NCI-H2227 (cell line): ENCODE measurements around the gene RFTN1.
A peak's percentile ranks its signal among the peaks of the same experiment; 100 is the strongest.

ENCODE experiments used
- DNase-seq: peaks from one replicate; lab custom pipeline; 2025; ENCODE audit not compliant: unreplicated experiment; lab: John Stamatoyannopoulos, UW

Gene RFTN1

DNA sequence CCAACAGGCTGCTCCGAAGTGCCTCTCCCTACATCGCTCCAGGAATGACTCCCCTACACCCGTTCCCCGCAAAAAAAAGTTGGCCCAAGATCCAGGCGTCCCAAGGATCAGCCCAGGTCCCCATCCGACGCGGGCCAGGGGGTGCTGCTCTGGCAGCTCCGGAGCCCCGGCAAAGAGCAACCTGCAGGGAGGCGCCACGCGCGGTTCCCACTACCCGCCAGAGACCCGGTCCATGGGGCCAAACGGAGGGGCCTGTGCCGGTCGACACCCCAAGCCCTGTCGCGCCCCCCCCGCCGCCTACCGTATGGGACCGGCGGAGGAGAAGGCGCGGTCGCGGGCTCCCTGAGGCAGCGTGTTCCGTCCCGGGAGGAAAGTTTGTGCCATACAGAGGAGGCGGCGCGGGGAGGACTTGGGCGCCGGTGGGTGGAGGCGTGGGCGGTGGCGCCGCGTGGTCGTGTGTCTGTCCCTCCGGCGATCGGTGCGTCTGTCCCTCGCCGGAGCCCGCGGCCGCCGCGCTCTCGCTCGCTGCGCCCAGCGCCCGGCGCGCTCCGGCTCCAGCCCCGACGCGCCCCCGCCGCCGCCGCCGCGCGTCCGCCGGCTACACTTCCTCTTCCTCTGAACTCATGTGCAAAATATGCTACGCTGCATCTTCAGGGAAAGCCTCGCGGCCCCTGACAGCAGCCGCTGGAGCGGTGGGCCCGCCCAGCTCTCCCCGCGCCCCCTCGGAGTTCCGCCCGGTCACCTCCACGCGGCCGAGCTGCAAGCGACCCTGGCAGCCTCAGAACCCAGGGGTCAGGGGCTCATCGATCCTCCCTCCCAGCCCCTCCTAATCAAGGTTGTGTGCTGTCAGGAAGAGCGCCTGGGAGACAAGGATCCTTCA lies at the start of gene RFTN1:
TSS of gene RFTN1 (minus strand) at position 559 of the 880 bp plus-strand sequence. CDS start 19,830 bp downstream, outside the sequence.
- peak; percentile 42 for DNase-seq

DNA sequence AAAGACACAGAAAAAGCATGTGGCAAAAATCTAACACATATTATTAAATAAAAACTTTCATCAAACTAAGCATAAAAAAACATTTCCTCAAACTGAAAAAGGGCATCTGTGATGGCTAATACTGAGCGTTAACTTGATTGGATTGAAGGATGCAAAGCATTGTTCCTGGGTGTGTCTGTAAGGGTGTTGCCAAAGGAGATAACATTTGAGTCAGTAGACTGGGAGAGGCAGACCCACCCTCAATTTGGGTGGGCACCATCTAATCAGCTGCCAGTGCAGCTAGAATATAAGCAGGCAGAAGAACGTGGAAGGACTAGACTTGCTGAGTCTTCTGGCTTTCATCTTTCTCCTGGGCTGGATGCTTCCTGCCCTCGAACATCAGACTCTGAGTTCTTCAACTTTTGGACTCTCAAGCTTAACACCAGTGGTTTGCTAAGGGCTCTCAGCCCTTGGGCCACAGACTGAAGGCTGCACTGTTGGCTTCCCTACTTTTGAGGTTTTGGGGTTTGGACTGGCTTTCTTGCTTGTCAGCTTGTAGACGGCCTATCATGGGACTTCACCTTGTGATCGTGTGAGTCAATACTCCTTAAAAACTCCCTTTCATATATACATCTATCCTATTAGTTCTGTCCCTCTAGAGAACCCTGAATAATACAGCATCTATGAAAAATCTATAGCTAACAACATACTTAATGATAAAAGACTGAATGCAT lies 46.3 kb upstream of the RFTN1 start:
- DNase-seq = no peak

- no peak for DNase-seq
These were observed 40.6 kb upstream of the RFTN1 start for GRCh38 chr3:16554126-16554525.

DNA sequence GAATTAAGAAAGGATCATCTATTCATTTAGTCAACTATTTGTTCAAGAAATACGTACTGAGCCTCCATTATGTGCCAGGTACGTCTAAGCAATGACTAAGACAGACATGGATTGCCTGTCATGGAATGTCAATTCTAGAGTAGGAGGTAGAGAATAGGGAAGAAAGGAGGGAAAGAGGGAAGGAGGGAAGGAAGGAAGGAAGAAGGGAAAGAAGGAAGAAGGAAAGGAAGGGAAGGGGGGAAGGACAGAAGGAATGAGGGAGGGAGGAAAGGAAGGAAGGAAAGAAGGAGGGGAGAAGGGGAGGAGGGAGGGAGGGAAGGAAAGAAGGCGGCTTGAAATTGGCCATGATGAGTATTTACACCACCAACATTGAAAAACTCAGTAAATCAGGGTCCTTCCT lies 39.3 kb upstream of the RFTN1 start:
- DNase-seq = no peak

DNA sequence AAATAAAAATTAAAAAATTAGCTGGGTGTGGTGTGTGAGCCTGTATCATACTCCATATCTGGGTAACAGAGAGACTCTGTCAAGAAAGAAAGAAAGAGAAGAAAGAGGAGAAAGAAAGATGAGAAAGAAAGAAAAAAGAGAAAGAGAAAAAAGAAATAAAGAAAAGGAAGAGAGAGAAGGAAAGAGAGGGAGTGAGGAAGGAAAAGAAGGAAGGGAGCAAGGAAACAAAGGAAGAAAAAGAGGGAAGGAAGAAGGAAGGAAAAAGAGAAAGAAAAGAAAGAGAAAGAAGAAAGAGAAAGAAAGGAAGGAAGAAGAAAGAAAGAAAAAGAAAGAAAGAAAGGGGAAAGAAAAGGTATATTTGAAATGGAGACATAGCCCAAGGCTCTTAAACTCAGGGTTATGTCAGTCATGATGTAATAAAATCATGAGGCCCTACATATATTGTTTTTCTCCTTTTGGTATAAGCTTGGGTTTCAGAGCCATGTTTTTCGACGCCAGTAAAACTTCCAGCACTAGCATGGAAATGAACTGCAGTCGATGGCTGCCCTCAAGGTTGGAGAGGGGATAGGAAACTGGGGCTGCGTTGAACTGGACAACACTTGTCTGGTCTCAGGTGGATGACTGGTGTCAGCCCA lies 38.0 kb upstream of the RFTN1 start:
- no peak for DNase-seq

GRCh38 chr3:16550676-16551341 lies 37.3 kb upstream of the RFTN1 start:
- DNase-seq = peak; percentile 79

DNA sequence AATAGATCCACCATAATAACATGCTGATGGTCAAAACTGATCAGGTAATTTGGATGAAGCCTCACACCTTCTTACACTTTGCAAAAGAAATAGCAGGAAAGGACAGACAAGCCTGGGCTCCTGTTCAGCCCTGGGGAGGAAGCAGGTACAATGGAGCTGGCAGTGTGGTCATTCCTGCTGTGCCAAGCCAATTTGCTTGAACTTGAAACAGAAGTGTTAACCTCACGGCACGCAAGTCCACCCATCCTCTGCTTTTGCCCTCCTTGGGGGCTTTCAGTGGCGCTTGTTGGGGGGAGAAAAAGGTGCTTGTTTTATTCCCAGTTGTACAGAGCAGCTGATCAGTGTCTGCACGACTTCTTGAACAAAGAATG lies 36.8 kb upstream of the RFTN1 start:
- no peak for DNase-seq

- no peak for DNase-seq
These were observed 35.2 kb upstream of the RFTN1 start for GRCh38 chr3:16548721-16549120.

DNA sequence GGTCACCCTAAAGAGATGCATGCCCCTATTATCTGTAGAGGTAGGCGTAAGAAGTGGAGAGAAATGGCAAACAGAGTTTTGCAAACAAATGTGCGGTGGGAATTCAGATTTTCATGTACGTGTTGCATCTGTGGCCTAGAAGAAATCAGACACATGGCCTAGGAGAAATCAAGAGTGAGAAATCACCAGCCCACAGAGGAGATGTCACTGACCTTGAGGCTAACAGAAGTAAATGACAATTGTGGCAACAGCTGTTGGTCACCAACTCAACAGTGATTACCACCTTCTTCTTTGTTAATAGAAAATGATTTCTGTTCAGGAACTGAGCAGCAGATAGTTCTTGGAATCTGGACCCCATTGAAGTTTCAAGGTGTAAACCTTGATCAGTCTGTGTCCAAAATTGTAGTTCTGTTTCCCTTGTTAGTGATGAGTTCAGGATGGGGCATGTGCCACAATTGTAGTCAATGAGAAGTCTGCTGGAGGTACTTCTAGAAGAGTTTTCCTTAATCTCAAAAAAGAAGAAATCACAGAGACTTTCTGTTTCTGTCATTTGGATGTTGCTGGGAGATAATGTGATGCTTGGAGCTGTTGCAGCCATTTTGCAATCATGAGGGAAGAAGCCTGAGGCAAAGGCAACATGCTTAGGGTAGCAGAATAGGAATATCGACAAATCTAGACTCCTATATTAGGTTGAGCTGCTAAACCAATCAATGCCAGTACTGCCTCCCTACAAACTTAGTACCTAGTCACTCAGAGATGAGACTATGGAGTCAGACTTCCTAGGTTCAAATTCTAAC lies 34.3 kb upstream of the RFTN1 start:
- no peak for DNase-seq

DNA sequence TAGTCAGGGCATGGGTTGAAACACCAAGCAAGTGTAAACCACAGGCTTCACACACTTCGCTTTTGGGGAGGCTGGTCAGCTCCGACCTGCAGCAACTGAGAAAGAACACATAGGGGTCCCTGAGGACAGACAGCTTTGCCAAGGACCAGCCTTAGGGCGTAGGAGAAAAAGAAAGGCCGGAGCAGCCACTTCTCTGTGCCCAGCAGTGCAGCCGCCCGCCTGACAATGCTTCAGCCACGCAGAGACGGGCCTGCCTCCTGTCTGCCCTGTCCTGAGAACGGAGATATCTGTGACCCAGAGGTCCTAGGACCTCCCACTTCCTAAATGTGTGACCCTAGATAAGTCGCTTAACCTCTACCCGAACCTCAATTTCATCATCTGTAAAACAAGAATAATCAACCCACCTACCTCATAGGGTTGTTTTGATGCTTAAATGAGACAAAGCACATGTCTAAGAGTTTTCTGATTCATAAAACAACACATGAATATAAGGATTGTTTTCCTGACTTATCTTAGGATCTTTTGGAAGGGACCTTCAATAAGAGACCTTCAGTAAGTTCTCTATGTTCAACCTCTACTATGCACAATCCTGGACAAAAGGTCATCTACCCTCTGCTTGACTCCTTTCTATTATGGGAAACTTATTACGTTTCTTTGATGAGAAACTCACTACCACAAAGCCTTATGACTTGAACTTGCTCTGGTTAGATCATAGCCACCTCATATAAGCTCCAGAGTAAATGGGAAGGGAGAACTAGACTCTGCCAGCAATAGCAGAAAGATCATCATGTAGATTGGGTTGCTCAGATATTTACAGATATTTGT lies 32.9 kb upstream of the RFTN1 start:
- no peak for DNase-seq

DNA sequence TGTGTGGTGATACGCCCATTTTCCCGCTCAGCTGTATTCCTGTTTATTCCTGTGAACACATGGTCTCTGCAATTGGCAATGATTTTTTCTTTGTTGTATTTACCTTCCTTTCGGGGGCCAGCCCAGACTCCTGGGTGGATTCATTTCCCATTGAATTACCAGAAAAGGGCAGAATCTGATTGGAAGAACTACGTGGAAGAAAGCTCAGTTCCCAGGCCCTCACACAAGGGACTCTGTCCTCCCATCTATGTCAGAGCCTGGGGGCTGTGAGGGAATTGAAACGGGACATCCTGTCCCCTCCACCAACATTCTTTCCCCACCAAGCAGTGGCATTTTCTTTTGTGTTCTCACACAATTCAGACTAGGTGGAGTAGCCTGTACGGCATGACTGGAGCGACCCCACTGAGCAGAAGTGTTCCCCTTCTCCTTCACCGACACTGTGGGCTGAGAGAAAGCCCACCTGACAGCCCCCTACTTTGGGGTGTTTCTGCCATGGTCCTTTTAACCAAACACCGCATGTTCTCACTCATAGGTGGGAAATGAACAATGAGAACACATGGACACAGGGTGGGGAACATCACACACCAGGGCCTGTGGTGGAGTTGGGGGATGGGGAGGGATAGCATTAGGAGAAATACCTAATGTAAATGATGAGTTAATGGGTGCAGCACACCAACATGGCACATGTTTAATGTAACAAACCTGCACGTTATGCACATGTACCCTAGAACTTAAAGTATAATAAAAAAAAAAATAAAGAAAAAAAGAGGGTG lies 32.1 kb upstream of the RFTN1 start:
- DNase-seq = no peak

- no peak for DNase-seq
These were observed 29.9 kb upstream of the RFTN1 start for GRCh38 chr3:16543242-16543864.

GRCh38 chr3:16538507-16538906 lies 25.0 kb upstream of the RFTN1 start:
- no peak for DNase-seq

DNA sequence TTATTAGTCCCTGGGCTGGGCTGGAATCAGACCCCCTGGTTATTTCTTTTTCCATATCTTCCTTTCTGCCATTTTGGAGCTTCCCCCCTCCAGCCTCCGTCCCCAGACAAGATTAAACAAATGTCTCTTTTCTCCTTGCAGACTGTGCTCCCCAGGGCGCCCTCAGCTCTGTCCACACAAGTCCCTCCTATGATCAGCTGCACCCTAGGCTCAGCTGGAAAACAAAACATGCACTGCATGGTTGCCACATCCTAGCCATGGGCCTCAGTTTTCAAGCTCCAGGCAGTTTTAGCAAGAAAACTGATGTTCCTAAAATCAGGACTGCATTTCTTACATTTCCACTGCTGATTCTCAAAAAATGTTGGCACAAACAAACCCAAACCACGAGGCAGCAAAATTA lies 23.5 kb upstream of the RFTN1 start:
- no peak for DNase-seq

DNA sequence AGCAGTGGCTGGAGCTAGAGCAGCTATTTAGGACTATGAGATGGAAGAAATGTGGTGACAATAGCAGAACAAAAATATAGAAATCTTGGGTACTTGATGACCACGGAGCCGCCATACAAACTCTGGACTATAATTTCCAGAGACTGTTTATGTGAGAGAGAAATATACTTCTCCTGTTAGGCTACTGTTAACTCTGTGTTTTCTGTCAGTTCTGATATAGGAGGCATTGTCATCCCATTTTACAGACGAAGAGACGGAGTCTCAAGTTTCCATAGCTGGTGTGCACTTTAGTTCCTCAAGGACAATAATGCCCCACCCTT lies 22.8 kb upstream of the RFTN1 start:
- DNase-seq = no peak

GRCh38 chr3:16534640-16535262 lies 21.3 kb upstream of the RFTN1 start:
- DNase-seq = no peak

DNA sequence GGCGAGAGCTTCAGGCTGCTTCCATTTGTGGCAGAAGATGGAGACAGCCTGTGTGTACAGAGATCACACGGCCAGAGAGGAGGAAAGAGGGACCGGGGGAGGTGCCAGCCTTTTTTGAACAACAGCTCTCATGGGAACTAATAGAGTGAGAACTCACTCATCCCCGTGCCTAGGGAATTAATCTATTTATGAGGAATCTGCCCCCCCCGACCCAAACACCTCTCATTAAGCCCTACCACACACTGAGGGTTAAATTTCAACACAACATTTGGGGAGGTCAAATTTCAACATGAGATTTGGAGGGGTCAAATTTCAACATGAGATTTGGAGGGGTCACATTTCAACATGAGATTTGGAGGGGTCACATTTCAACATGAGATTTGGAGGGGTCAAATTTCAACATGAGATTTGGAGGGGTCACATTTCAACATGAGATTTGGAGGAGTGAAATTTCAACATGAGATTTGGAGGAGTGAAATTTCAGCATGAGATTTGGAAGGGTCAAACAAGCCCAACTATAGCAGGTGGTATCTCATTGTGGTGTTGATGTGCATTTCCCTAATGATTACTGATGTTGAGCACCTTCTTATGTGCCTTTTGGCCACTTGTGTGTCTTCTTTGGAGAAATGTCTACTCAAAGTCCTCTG lies 20.6 kb upstream of the RFTN1 start:
- DNase-seq = no peak

- DNase-seq = no peak
These were observed 15.8 kb upstream of the RFTN1 start for GRCh38 chr3:16529264-16529663.
